Right renal pelvis (tissue), 4 donors: Measurements from ENCODE around the gene FBXO27. TPM values are rescaled to one million over a fixed set of nuclear protein-coding genes. Genes with fewer than 3 reads are reported as not detected.
"Not testable (repeated sequence)": the region's sequence is repeated elsewhere in the genome, so short reads cannot be mapped to it uniquely, and the experiment has no call there.

ENCODE experiments used
- DNase-seq, 4 donors: peaks; one replicate each; pipeline ENCODE4 v3.0.0-alpha.2; 2013; ENCODE audit warnings: low read depth in 4 of 4, low spot score in 3 of 4, missing footprints in 1 of 4
- polyA plus RNA-seq, 4 donors: library from polyadenylated mRNA; unstranded; fragments of 120-200 nt; gene quantifications; one replicate each; pipeline ENCODE4 v1.2.1, GENCODE V29; 2013; ENCODE audit not compliant: insufficient read length in 4 of 4

Gene FBXO27
- 1 to 10 TPM; 6.0 to 8.7 (median 7.2) TPM for polyA plus RNA-seq

- DNase-seq, result no peak
These were observed at the start of gene FBXO27 for GRCh38 chr19:39032063-39032918. TSS of gene FBXO27 (minus strand) at chr19:39032549. CDS start at chr19:39032227, 322 bp downstream.

GRCh38 chr19:39080431-39080830, 48.1 kb upstream of the FBXO27 start:
- no peak for DNase-seq

GRCh38 chr19:39078436-39079200, 46.3 kb upstream of the FBXO27 start:
- DNase-seq, result no peak

GRCh38 chr19:39077323-39077722, 45.0 kb upstream of the FBXO27 start:
- no peak for DNase-seq

GRCh38 chr19:39074942-39075341, 42.6 kb upstream of the FBXO27 start:
- no peak for DNase-seq

- DNase-seq, result no peak
These were observed 41.9 kb upstream of the FBXO27 start for GRCh38 chr19:39074205-39074692.

- DNase-seq, result no peak
These were observed 38.5 kb upstream of the FBXO27 start for GRCh38 chr19:39070888-39071287.

GRCh38 chr19:39068259-39068658, 35.9 kb upstream of the FBXO27 start:
- DNase-seq, result not testable (repeated sequence)

- DNase-seq, result no peak
These were observed 34.8 kb upstream of the FBXO27 start for GRCh38 chr19:39067104-39067503.

- no peak for DNase-seq
These were observed 33.6 kb upstream of the FBXO27 start for GRCh38 chr19:39065928-39066327.

GRCh38 chr19:39064405-39064804, 32.1 kb upstream of the FBXO27 start:
- no peak for DNase-seq

GRCh38 chr19:39060171-39060570, 27.8 kb upstream of the FBXO27 start:
- no peak for DNase-seq

GRCh38 chr19:39059302-39059701, 27.0 kb upstream of the FBXO27 start:
- DNase-seq, result no peak

- DNase-seq, result no peak
These were observed 25.3 kb upstream of the FBXO27 start for GRCh38 chr19:39057615-39058014.

GRCh38 chr19:39054091-39054470, 21.7 kb upstream of the FBXO27 start:
- no peak for DNase-seq

GRCh38 chr19:39053276-39054090, 21.1 kb upstream of the FBXO27 start:
- no peak for DNase-seq

GRCh38 chr19:39052846-39053245, 20.5 kb upstream of the FBXO27 start:
- no peak for DNase-seq

GRCh38 chr19:39052243-39052746, 19.9 kb upstream of the FBXO27 start:
- no peak for DNase-seq

GRCh38 chr19:39047073-39047472, 14.7 kb upstream of the FBXO27 start:
- DNase-seq, result no peak

- no peak for DNase-seq
These were observed 13.9 kb upstream of the FBXO27 start for GRCh38 chr19:39046037-39046821.
